Lower leg skin (tissue), 4 donors: ENCODE measurements around the gene COL6A2. TPM values are rescaled to one million over a fixed set of nuclear protein-coding genes. Genes with fewer than 3 reads are reported as not detected.
"Not testable (repeated sequence)": the region's sequence is repeated elsewhere in the genome, so short reads cannot be mapped to it uniquely, and the experiment has no call there.

ENCODE experiments used
- DNase-seq, 2 donors: peaks; one replicate each; pipeline ENCODE4 v3.0.0-alpha.2; 2019; ENCODE audit warnings: low spot score in 2 of 2
- H3K4me3 ChIP-seq: fragments of 200-600 bp; sonication (generic); 2 replicates; pipeline ENCODE4 v1.5.1; 2017; ENCODE audit warnings: mild to moderate bottlenecking, low read depth; ENCODE audit not compliant: poor library complexity, severe bottlenecking
- CTCF ChIP-seq, 3 donors: fragments of 450-650 bp; IDR thresholded peaks; one replicate each; pipeline ENCODE4 v1.5.1; 2016; ENCODE audit warnings: antibody characterized with exemption in 3 of 3, mild to moderate bottlenecking in 3 of 3, moderate library complexity in 2 of 3
- POLR2A ChIP-seq, 2 donors: fragments of 450-650 bp; IDR thresholded peaks; one replicate each; pipeline ENCODE4 v1.6.1; 2016 to 2017; ENCODE audit warnings: antibody characterized with exemption in 2 of 2, mild to moderate bottlenecking in 1 of 2, moderate library complexity in 1 of 2
- WGBS, 2 donors: methylation state at CpG; one replicate each; pipeline ENCODE4 v1.1.5; 2018; 5-methylcytosine and 5-hydroxymethylcytosine counted together
- intact Hi-C: fragments of 100-400 bp; cut with DNase I; formaldehyde crosslinking; loops from one replicate; pipeline ENCODE4 v1.15.0; 2023; ENCODE audit warnings: low total_unique reads
- total RNA-seq, 4 donors: library from RNA; depleted of rRNA; stranded (reverse); fragments of >200 nt; gene quantifications; one replicate each; pipeline ENCODE4 v1.1.0, GENCODE V29; 2016

Gene COL6A2
- total RNA-seq, 4 donors from 2014 or later = 137 to 543 (median 164) TPM

DNA sequence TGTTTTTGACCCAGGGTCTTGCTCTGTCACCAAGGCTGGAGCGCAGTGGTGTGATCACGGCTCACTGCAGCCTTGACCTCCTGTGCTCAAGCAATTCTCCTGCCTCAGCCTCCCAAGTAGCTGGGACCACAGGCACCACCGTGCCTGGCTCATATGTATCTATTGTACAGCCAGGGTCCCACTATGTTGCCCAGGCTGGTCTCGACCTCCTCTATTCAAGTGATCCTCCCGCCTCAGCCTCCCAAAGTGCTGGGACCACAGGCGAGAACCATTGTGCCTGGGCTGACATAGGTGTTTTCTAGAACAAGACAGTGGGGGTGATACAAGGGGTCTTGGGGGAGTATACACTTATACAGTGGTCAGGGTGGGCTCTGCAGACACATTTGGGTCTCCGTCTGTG lies 40.0 kb downstream of the COL6A2 start:
- intact Hi-C loops = no loop called here
- 79 to 96% methylated on average over 6 to 7 of the region's 7 CpGs for WGBS, 2 donors
- no peak for TF ChIP-seq CTCF (IDR thresholded peaks at IDR 0.05)
- no peak for TF ChIP-seq POLR2A (IDR thresholded peaks at IDR 0.05)

GRCh38 chr21:46138383-46138970 lies 40.6 kb downstream of the COL6A2 start:
- DNase-seq = no peak
- no peak overlapping the region for H3K4me3 ChIP-seq
- intact Hi-C loops = no loop called here
- WGBS, 2 donors = 88 to 93% methylated on average over 20 to 25 of the region's 28 CpGs
- no peak for TF ChIP-seq POLR2A (IDR thresholded peaks at IDR 0.05)
- no peak for TF ChIP-seq CTCF (IDR thresholded peaks at IDR 0.05)

More for the DNA sequence above, 40.0 kb downstream of the COL6A2 start:
- no peak for DNase-seq
- H3K4me3 ChIP-seq = no peak overlapping the region

DNA sequence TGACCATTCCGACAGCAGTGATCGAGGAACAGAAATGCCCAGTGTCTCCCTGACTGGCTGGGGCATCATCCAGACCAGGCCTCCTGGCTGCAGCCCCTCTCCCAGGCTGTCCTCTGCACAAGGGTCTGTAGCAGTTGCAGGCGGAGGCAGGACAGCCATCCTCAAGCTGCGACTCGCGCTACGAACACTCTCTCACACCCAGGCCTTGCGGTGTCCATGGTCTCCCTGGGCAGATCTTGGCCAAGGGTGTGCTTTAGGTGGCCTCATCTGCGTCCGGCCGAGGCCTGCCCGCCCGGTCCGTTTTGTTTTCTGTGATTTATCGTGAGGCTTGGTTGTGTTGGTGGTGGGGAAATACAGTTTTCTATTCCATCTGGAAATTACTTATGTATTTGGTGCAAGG lies 41.8 kb downstream of the COL6A2 start:
- H3K4me3 ChIP-seq = no peak overlapping the region
- intact Hi-C loops = no loop called here
- DNase-seq = no peak
- 89 to 94% methylated on average over 15 of the region's 15 CpGs for WGBS, 2 donors
- TF ChIP-seq POLR2A (IDR thresholded peaks at IDR 0.05) (no peak), CTCF (IDR thresholded peaks at IDR 0.05) (no peak)

DNA sequence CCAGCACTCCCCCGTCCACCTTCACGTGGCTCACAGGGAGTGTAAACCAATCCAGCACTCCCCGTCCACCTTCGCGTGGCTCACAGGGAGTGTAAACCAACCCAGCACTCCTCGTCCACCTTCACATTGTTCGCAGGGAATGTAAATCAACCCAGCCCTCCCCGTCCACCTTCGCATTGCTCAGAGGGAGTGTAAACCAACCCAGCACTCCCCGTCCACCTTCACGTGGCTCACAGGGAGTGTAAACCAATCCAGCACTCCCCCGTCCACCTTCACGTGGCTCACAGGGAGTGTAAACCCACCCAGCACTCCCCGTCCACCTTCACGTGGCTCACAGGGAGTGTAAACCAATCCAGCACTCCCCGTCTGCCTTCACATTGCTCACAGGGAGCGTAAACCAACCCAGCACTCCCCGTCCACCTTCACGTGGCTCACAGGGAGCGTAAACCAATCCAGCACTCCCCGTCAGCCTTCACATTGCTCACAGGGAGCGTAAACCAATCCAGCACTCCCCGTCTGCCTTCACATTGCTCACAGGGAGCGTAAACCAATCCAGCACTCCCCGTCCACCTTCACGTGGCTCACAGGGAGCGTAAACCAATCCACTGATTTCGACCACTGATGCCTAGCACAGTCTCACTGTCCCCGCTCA lies 42.6 kb downstream of the COL6A2 start:
- intact Hi-C loops, H3K4me3 ChIP-seq, DNase-seq: not testable (repeated sequence)
- whole genome bisulfite sequencing, 2 donors = 52 to 60% methylated on average over 29 of the region's 29 CpGs

GRCh38 chr21:46141767-46142581 lies 44.1 kb downstream of the COL6A2 start:
- intact Hi-C loops = no loop called here
- no peak for TF ChIP-seq CTCF (IDR thresholded peaks at IDR 0.05)
- no peak for TF ChIP-seq POLR2A (IDR thresholded peaks at IDR 0.05)
- 86 to 88% methylated on average over 45 of the region's 45 CpGs for WGBS, 2 donors
- no peak overlapping the region for H3K4me3 ChIP-seq
- no peak for DNase-seq
